GM23338 (cell line): ENCODE results near the gene PNMA8B. TPM values are rescaled to one million over a fixed set of nuclear protein-coding genes. Genes with fewer than 3 reads are reported as not detected.

Source experiments
- ATAC-seq: fragments of 200-7000 bp; cut with Tn5 transposase; 3 replicates; pipeline ENCODE4 v1.9.1; 2020
- DNase-seq: peaks from one replicate; pipeline ENCODE4 v3.0.0-alpha.2; 2015; ENCODE audit warnings: low spot score
- H2AFZ ChIP-seq: fragments of 200-600 bp; sonication (generic); 2 replicates; pipeline ENCODE4 v1.8.0; 2016; ENCODE audit warnings: antibody characterized with exemption, mild to moderate bottlenecking, moderate library complexity
- H3F3A ChIP-seq: fragments of 200-600 bp; sonication (generic); replicated peaks from 2 replicates; pipeline ENCODE4 v1.8.0; 2017; ENCODE audit warnings: antibody characterized with exemption, mixed run types, low read depth
- H3K27ac ChIP-seq: fragments of 200-600 bp; sonication (generic); 2 replicates; pipeline ENCODE4 v1.6.1; 2016; ENCODE audit warnings: low read depth
- H3K27me3 ChIP-seq: fragments of 200-600 bp; sonication (generic); 2 replicates; pipeline ENCODE4 v1.8.0; 2016; ENCODE audit warnings: mild to moderate bottlenecking, mixed run types, moderate library complexity; ENCODE audit not compliant: insufficient read depth
- H3K36me3 ChIP-seq: fragments of 200-600 bp; sonication (generic); 2 replicates; pipeline ENCODE4 v1.8.0; 2016; ENCODE audit warnings: mild to moderate bottlenecking; ENCODE audit not compliant: insufficient read depth
- H3K4me1 ChIP-seq: fragments of 200-600 bp; sonication (generic); 2 replicates; pipeline ENCODE4 v1.8.0; 2016; ENCODE audit warnings: mild to moderate bottlenecking, moderate library complexity; ENCODE audit not compliant: insufficient read depth
- H3K4me2 ChIP-seq: fragments of 200-600 bp; sonication (generic); 2 replicates; pipeline ENCODE4 v1.7.1; 2017; ENCODE audit warnings: mixed run types
- H3K4me3 ChIP-seq: fragments of 200-600 bp; sonication (generic); 2 replicates; pipeline ENCODE4 v1.6.1; 2016; ENCODE audit warnings: mixed run types
- H3K79me2 ChIP-seq: fragments of 200-600 bp; sonication (generic); replicated peaks from 2 replicates; pipeline ENCODE4 v1.8.0; 2017; ENCODE audit warnings: mild to moderate bottlenecking; ENCODE audit not compliant: insufficient read depth
- H3K9me2 ChIP-seq: fragments of 200-600 bp; sonication (generic); 2 replicates; pipeline ENCODE4 v1.8.0; 2017; ENCODE audit not compliant: insufficient read depth
- H4K20me1 ChIP-seq: fragments of 200-600 bp; sonication (generic); replicated peaks from 2 replicates; pipeline ENCODE4 v1.8.0; 2017; ENCODE audit warnings: mild to moderate bottlenecking; ENCODE audit not compliant: insufficient read depth
- H3K27ac Mint-ChIP-seq: 2 replicates; pipeline ENCODE4 v1.8.0; 2020; ENCODE audit warnings: inconsistent platforms, mild to moderate bottlenecking, moderate library complexity, mixed read lengths
- H3K27me3 Mint-ChIP-seq: 3 replicates; pipeline ENCODE4 v1.8.0; 2022; ENCODE audit warnings: low read depth, mild to moderate bottlenecking, moderate library complexity, mixed read lengths, inconsistent platforms; ENCODE audit not compliant: insufficient read depth, poor library complexity
- H3K36me3 Mint-ChIP-seq: 3 replicates; pipeline ENCODE4 v1.8.0; 2021; ENCODE audit warnings: low read depth, mild to moderate bottlenecking, inconsistent platforms, moderate library complexity, mixed read lengths
- H3K4me1 Mint-ChIP-seq: 3 replicates; pipeline ENCODE4 v1.8.0; 2020; ENCODE audit warnings: mild to moderate bottlenecking, inconsistent platforms, mixed read lengths
- H3K4me3 Mint-ChIP-seq: 3 replicates; pipeline ENCODE4 v1.8.0; 2021; ENCODE audit warnings: moderate library complexity, mild to moderate bottlenecking, inconsistent platforms, mixed read lengths
- H3K9me3 Mint-ChIP-seq: 3 replicates; pipeline ENCODE4 v1.8.0; 2020; ENCODE audit warnings: moderate library complexity, mild to moderate bottlenecking, inconsistent platforms, mixed read lengths
- CREB1 ChIP-seq: fragments of 250-450 bp; sonication (Bioruptor Pico); IDR thresholded peaks from 2 replicates; pipeline ENCODE4 v1.5.0; 2020; ENCODE audit warnings: low read depth, mild to moderate bottlenecking, moderate library complexity
- CTCF ChIP-seq, 2 experiments: fragments of 200-600 bp in 1 of 2; sonication (generic) in 1 of 2; conservative IDR thresholded peaks; 2 replicates each; pipeline versions ENCODE4 v1.5.1 to v1.6.1; 2016 to 2017; ENCODE audit warnings: antibody characterized with exemption in 2 of 2, low read depth in 2 of 2, mild to moderate bottlenecking in 2 of 2, moderate library complexity in 1 of 2
- ETS1 ChIP-seq: IDR thresholded peaks from 2 replicates; pipeline ENCODE4 v1.6.1; 2016; ENCODE audit warnings: antibody characterized with exemption
- EZH2 ChIP-seq: fragments of 200-600 bp; sonication (generic); IDR thresholded peaks from one replicate; pipeline ENCODE4 v1.8.0; 2017; ENCODE audit warnings: antibody characterized with exemption, mild to moderate bottlenecking, low read depth; ENCODE audit not compliant: unreplicated experiment
- EZH2phosphoT487 ChIP-seq: fragments of 200-600 bp; sonication (generic); IDR thresholded peaks from one replicate; pipeline ENCODE4 v1.8.1; 2018; ENCODE audit warnings: antibody characterized with exemption; ENCODE audit not compliant: unreplicated experiment
- JUNB ChIP-seq: IDR thresholded peaks from one replicate; pipeline ENCODE4 v1.6.1; 2016; ENCODE audit warnings: antibody characterized with exemption; ENCODE audit not compliant: unreplicated experiment
- POLR2AphosphoS5 ChIP-seq: IDR thresholded peaks from 2 replicates; pipeline ENCODE4 v1.6.1; 2016; ENCODE audit warnings: antibody characterized with exemption, low read depth
- REST ChIP-seq: IDR thresholded peaks from one replicate; pipeline ENCODE4 v1.6.1; 2018; ENCODE audit warnings: antibody characterized with exemption; ENCODE audit not compliant: unreplicated experiment
- STAT1 ChIP-seq: IDR thresholded peaks from one replicate; pipeline ENCODE4 v1.6.1; 2016; ENCODE audit warnings: antibody characterized with exemption; ENCODE audit not compliant: unreplicated experiment
- ZNF114 ChIP-seq: fragments of 250-450 bp; sonication (Bioruptor Pico); IDR thresholded peaks from 2 replicates; pipeline ENCODE4 v1.5.0; 2020; ENCODE audit warnings: mild to moderate bottlenecking, moderate library complexity
- ZNF462 ChIP-seq: fragments of 250-450 bp; sonication (Bioruptor Pico); IDR thresholded peaks from 2 replicates; pipeline ENCODE4 v1.5.0; 2020; ENCODE audit warnings: mild to moderate bottlenecking, moderate library complexity
- polyA plus RNA-seq: library from polyadenylated mRNA; unstranded; fragments of >200 nt; fragmentation: Nextera tagmentation; extraction: Ambion mirVana; gene quantifications from 2 replicates; pipeline ENCODE4 v1.2.1, GENCODE V29; 2016
- total RNA-seq: library from RNA; depleted of rRNA; stranded (reverse); fragments of >200 nt; shearing (Covaris generic); gene quantifications from 2 replicates; pipeline ENCODE4 v1.2.3, GENCODE V29; 2014

Gene PNMA8B
- total and polyA plus RNA-seq, 2 experiments from 2014 or later: 0.44 to 1.7 TPM

GRCh38 chr19:46442808-46443450, 52.7 kb downstream of the PNMA8B start (continued):
- TF ChIP-seq ZNF462 (CRISPR knock-in tag) (no peak), CTCF (conservative IDR thresholded peaks at IDR 0.05; ENCODE audit: low read depth in 2 of 2) (no peak), STAT1 (no peak), JUNB (no peak)

- Histone ChIP-seq H3K36me3 (no peaks in the 10 kb centered on the region), H3K4me3 (no peak overlapping the region), H4K20me1 (no peaks in the 10 kb centered on the region), H3K9me2 (no peaks in the 10 kb centered on the region), H3K4me2 (no peak overlapping the region), H3K27me3 (no peaks in the 10 kb centered on the region), H3K4me1 (no peaks in the 10 kb centered on the region), H3K79me2 (no peaks in the 10 kb centered on the region), H3K27ac (no peak overlapping the region), H2AFZ (no peak overlapping the region), H3F3A (no peaks in the 10 kb centered on the region)
- no peaks in the 10 kb centered on the region for H3K27me3 Mint-ChIP-seq
- no peak overlapping the region for H3K27ac Mint-ChIP-seq
- ATAC-seq: no peak
- H3K4me1 Mint-ChIP-seq: no peaks in the 10 kb centered on the region
- H3K36me3 Mint-ChIP-seq: no peaks in the 10 kb centered on the region
- H3K9me3 Mint-ChIP-seq: no peaks in the 10 kb centered on the region
- DNase-seq: no peak
- H3K4me3 Mint-ChIP-seq: no peak overlapping the region
- TF ChIP-seq POLR2AphosphoS5: no peak
- TF ChIP-seq EZH2phosphoT487: no peak
- no peak for TF ChIP-seq REST
- TF ChIP-seq ZNF114 (CRISPR knock-in tag): no peak
- no peak for TF ChIP-seq ETS1
- no peak for TF ChIP-seq CREB1
- TF ChIP-seq JUNB: no peak
- TF ChIP-seq EZH2: no peak
Observed at GRCh38 chr19:46441866-46442265, 53.8 kb downstream of the PNMA8B start.
